Renal cortical epithelial cell (primary cell): Measurements from ENCODE around the gene CCDC92B. TPM values are rescaled to one million over a fixed set of nuclear protein-coding genes. Genes with fewer than 3 reads are reported as not detected.
"Not testable (repeated sequence)": the region's sequence is repeated elsewhere in the genome, so short reads cannot be mapped to it uniquely, and the experiment has no call there.

Experiments used
- DNase-seq: peaks from one replicate; pipeline ENCODE4 v3.0.0-alpha.2; 2011; ENCODE audit warnings: low read depth
- total RNA-seq: library from RNA; depleted of rRNA; stranded (reverse); fragments of >200 nt; gene quantifications from 2 replicates; pipeline ENCODE4 v1.2.3, GENCODE V29; 2014

Gene CCDC92B
- not detected in 2 replicates for total RNA-seq

DNA sequence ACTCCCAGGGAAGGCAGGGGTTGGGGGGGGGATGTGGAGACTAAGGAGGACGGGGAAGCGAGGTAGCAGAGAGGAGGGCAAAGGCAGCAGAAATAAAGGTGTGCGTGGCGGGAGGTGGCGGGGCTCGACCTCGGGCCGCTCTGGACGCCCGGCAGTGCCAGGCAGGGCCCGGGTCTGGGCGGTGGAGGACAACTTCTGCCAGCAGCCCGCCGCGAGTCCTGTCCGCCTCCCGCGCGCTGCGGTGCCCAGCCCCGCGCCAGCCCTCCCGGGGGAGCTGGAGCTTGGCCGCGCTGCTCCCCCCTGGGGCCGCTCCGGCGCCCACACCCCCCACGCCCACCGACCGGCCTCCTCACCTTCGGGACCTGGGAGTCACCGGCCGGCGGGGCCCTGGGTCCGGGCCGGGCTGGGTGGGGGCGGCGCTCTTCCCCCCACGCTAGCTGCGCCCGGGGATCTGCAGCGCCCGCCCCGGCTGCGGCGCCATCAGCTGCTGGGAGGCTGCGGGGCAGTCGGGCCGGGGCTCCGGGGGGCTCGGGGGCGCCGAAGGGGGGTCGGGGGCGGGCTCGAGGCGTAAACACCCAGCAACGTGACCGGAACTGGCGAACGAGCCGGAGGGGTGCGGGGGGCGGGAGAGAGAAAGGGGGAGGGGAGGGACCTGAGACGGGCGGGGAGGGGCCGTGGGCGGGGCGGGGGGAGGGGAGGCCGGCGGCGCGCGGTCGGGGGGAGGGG lies at the start of gene CCDC92B:
TSS of gene CCDC92B (minus strand) at position 595 of the 726 bp plus-strand sequence. CDS start 14,507 bp downstream, outside the sequence.
- DNase-seq = no peak

DNA sequence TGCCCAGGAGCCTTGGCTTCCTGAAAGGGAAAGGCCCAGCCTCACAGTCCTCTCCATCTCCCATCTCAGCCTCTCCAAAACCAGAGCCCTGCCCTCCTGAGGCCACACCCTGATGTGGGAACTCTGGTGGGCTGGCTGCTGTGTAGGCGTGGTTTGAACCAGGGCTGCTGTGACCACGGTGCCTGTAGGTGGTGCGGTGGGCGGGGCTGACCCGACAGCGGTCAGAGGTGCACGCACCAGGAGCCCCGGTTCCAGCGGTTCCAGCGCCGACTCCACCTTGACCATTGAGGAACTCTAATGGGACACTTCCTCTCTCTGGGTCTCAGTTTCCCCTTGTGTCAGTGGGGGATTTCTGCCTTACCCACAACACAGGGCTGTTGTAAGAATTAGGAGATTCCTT lies 49.2 kb upstream of the CCDC92B start:
- no peak for DNase-seq

DNA sequence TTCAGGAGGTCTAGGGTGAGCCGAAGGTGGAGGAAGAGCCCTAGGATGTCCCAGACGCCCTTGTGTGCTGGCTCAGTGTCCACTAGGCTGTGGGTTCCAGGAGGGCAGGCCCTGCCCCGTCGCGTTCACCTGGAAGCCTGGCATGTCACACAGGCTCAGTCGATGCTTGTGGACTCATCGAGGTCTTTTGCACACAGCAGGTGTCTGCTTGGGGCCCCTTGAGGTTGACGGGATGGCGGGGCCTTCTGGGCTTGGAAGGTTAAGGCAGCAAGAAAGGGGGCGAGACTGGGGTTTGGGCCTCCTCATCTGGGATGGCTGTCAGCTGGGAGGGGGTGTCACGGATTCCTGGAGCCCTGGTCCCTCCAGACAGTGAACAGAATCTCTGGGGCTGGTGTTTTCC lies 48.7 kb upstream of the CCDC92B start:
- DNase-seq = no peak

DNA sequence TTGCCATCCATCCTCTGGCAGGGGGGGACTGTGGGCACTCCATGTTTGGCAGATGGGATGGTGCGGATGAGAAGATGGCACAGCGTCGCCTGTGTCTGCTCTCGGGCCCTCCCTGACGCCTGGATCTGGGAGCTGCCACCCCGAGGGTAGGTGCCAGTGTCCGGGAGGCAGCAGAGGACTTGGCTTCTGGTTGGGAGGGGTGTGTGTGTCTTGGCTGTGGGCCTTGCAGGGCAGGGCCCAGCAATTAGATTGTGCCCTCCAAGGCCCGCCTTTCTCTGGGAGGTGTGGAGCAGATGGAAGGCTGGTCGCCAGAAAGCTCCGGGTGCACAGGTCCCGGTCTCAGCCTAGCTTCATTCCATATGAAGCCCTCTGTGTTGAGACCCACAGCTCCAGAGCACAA lies 48.2 kb upstream of the CCDC92B start:
- no peak for DNase-seq

DNA sequence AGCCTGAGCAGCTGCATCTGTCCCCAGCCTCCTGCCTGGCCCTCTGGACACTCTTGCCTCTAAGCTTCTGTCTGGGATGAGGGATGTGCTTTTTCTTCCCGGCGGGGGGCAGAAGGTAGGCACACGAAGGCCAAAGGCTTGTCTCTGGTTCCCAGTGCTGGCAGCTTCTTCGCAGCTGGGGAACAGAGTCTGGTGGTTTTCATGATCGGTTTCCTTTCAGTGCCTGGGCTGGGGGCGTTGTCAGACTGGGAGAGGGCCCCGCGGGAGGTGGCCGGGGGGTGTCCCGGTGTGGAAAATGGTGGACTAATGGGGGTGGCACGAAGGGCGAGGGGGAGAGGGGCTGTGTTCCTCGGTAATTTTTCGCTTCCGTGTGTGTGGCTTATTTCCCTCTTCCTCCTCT lies 47.8 kb upstream of the CCDC92B start:
- DNase-seq = no peak

DNA sequence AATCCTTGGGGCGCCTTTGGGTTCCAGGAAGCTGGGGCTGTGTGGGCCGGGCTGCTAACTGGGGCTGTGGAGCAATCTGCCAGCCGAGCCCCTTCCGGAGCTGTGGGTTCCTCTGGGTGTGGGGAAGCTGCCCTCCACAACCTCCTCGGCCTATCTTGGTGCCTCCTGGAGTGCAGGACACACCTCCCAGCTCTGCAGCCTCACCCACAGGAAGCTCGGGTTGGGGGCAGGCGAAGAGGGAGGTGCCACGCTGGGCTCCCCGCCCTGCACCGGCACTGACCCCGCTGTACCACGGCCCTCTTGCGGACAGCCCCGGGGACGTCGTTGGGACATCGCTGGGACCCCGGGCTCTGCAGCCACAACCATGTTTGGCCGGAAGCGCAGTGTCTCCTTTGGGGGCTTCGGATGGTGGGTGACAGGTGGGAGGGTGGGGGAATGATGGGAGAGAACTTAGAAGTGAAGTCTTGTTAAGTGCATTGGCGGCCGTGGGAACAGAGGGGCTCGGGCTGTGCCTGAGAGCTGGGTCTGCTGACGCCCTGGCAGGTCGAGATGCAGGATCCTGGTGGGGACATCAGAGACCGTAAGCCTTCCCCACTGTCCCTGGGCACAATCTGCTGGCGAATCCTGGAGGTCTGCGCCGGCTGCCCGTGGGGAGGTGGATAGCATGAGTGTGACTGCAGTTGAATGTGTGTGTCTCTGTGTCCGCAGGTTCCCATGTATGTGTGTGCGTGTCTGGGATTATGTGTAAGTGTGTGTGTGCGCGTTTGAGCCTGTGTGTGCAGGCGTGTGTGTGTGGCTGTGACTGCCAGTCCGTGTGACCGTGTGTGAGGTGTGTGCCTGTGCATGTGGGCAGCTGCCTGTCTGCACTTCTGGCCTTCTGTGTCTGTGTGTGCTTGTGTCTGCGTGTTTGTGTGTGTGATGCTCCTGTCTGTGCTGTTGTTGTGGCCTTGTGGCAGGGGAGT lies 47.0 kb upstream of the CCDC92B start, which contains the start of gene RAP1GAP2:
TSS of gene RAP1GAP2 (plus strand) at position 275 of the 962 bp plus-strand sequence. CDS start at position 365, 90 bp downstream.
- DNase-seq = no peak

DNA sequence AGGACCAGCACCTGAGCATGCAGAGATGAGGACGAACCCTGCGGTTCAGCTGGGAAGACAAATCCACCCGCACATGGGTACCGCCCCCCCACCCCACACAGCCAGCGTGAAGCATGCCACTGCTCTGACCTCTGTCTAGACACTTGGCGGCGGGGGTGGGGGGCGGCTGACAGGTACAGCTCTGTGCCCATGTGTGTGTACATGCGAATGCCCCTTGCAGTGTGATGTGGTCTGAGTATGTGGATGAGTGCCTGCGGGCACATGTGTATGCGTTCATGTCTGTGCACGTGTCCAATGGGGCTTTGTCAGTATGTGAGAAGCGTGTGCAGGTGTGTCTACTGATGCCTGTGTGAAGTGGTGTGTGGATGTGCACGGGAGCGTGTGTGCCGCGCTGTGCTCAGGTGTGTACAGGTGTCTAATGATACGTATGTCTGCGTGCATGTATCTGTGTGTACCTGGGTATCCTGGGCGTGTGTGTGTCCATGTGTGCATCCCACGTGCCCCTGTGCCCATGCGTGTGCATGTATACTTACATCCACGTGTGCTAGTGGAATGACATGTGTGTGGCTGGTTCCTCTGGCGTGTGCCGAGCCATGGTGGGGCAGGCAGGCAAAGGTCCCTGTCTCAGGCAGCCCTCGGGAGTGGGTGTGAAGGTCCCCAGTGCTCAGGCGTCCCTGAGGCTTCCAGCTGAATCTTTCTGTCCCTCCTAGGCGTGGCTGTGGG lies 46.1 kb upstream of the CCDC92B start:
- no peak for DNase-seq

DNA sequence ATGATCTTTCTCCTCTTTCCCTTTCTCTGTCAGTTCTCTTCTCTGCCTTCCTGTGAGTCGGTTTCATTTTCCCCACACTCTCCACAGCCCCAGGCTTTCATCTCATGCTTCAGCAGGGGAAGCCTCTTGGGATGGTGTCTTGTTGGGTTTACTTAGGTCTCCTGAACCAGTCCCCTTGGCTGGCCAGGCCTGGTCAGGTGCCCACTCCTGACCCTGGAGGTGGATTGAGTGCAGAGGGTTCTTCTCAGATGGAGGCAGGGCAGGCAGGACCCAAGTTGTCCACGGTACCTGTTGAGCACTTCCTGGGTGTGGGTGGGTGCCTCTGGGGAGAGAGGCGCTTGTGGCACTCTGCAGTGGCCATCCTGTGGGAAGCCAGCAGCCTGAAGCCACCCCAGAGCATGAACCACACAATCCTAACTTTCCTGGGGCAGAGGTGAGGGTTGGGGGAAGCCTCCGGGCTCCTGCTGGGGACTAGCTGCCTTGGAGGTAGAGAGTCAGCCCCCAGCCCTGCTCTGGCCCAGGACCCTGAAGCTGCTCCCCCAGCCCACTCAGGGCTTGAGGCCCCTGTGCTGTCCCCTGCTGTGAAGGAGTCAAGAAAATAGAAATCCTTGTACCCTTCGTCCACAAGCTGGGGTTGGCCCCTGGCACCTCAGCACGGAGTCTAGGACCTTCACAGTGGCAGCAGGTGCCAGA lies 44.8 kb upstream of the CCDC92B start:
- DNase-seq = no peak

DNA sequence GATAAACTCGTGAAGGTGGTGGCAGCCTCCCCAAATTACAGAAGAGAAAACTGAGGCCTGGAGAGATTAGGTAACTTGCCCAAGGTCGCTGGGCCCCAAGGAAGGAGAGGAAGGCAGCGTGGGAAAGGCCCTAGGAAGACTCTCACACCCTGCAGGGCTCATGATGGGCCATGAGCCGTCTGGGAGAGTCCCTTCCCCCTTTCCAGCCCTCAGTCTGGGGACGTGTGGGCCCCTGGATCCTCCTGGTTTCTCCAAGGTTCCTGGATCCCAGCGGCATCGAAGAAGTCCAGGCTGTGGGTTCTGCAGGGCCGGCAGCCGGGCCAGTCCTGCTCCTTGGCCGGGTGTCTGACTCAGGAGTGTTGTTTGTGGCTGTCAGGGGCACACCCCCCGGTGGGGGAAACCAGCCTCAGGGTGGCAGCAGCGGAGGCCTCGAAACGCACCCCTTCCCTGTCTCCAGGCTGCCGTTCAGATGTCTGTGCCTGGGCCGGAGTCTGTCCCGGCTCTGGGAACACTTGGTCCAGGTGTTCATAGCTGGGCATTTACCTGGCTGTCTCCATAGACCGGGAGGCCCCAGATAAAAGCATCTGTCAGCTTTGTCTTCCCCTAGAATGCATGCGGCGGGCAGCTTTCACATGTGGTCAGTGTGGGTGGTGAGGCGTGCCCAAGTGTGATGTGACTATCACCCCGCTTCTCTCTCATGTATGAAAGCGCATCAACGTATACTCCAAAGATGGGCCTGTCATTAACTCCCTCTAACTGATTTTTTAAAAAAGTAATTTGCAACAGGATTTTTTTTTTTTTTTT lies 43.1 kb upstream of the CCDC92B start:
- DNase-seq = no peak

DNA sequence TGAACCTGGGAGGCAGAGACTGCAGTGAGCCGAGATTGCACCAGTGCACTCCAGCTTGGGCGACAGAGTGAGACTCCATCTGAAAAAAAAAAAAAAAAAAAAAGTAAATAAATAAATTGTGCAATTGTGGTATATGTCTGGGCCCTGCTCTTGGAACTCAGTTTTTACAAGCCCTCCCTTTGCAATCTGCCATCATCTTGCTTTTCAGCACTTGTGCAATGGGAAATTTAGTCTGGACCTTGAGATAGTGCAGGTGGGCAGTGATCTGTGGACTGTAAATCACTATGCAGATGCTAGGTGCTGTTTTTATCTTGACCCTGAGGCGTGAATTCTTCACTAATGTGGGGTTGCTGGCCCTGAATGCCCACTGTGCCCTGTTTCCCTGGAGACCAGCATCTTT lies 40.2 kb upstream of the CCDC92B start:
- no peak for DNase-seq

DNA sequence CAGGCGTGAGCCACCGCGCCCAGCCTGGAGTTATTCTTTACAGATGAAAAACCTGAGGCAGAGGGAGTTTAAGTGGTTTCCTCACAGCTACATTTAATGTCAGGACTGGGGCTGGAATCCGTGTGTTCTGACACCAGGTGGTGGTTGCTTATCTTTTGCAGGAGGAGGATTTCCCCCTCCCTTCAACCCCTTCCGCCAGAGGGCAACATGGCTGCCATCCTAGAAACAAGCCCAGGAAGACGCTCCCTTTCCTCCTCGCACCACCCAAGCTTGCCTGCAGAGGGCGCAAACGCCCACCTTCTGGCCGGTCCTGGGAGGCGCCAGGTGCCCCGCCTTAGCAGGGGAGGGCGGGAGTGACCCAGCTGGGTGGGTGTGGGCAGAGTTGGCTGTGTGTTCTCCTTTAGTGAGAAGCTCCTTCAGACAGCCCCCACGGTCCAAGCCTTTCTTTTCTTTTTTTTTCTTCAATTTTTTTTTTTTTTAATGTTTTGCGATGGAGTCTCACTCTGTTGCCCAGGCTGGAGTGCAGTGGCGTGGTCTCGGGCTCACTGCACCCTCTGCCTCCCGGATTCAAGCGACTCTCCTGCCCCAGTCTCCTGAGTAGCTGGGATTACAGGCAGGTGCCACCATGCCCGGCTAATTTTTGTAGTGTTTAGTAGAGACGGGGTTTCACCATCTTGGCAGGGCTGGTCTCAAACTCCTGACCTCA lies 36.9 kb upstream of the CCDC92B start:
- DNase-seq = peak; percentile 74

DNA sequence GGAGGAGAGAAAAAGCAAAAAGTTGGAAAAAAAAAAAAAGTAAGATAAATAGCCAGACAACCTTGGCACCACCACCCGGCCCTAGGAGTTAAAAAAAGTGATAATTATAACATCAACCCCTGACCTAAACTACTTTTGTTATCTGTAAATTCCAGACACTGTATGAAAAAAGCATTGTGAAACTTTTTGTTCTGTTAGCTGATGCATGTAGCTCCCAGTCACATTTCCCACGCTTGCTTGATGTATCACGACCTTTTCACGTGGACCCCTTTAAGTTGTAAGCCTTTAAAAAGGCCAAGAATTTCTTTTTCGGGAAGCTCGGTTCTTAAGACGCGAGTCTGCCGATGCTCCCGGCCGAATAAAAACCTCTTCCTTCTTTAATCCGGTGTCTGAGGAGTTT lies 35.9 kb upstream of the CCDC92B start:
- DNase-seq = not testable (repeated sequence)

DNA sequence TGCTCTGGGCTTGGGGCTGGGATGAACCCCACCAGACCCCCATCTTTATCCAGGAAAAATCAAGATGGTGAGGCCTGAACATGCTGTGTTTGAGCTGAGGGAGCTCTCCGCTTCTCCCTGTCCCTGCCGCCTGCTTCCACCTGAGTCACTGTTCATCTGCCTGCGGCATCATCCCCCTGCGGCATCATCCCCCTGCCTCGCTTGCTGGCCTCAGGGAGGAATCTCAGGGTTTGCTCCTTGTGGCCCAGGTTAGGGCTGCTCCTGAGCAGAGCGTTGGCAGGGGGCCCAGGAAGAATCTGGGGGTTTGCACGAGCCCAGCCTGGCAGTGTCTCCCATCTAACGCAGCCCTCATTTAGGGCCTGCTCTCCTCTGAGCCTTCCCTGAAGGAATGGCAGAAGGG lies 35.4 kb upstream of the CCDC92B start:
- DNase-seq = no peak

DNA sequence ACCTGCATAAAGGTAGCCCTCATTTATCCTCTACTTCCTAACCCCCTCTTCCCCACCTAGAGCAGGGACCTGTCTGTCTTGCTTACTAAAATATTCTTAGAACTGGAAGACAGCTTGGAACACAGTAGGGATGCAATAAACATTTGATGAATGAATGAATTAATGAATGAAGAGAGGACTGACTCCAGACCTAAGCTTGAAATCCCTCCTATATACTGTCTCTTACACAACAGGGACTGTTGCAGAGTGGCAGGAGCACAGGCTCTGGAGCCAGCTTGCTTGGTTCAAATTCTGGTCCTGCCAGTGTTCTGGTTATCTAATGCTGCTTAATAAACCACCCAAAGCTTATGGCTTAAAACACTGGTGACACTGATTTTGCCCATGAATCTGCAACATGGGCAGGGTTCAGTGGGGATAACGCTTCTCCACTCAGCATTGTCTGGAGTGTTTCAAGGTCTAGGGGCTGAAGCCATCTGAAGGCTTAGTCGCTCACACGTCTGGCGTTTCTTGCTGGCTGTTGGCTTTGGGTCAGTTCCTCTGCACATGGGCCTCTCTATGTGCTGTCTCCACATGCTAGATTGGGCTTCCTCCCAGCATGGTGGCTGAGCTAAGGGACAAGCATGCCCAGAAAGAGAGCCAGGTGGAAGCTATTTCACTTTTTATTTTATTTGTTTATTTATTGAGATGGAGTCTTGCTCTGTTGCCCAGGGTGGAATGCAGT lies 34.0 kb upstream of the CCDC92B start:
- no peak for DNase-seq

DNA sequence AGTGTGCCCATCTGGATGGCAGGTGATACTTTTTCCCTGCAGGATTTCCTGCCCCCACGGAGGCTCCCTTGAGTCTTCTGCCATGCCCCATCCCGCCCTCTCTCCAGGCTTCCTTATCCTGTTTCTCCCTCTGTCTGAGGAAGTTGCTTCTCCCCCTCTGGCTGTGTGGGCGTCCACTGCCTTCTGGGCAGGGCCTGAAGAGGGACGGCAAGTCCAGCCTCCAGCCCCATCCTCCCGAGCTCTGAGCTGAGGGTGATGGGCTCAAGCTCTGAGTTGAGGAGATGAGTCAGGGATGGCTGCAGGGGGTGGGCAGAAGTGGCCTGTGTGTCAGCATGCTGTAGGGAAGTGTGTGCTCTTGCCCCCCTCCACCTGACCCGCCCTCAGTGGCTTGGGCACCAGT lies 32.6 kb upstream of the CCDC92B start:
- no peak for DNase-seq

DNA sequence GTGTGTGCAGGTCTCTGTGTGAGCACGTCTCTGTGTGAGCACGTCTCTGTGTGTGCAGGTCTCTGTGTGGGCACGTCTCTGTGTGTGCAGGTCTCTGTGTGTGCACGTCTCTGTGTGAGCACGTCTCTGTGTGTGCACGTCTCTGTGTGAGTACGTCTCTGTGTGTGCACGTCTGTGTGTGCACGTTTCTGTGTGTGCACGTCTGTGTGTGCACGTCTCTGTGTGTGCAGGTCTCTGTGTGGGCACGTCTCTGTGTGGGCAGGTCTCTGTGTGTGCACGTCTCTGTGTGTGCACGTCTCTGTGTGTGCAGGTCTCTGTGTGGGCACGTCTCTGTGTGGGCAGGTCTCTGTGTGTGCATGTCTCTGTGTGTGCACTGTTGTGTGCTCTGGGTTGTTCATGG lies 32.1 kb upstream of the CCDC92B start:
- DNase-seq = not testable (repeated sequence)

DNA sequence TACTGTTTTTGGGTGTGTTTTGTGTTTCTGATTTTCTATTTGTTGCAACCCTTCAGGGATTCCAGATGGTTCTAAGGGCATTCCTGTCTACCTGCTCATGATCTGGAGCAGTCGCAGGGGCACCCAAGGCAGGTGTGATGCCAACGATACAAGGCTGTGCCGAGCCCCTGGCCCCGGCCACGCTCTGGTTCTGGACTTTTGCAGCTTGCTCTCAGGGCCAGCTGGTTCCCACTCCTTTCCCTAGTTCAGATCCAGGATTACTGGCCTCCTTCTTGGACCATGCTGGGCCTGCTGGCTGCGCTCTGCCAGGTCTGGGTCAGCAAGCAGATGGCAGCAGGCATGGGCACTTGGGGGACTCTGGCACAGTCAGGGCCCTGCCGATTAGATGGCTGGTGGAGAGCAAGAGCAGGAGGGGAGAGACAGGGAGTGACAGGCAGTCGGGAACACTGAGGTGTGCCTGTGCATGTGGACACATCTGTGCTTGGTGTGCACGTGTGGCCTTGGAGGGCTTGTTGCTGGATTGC lies 31.5 kb upstream of the CCDC92B start:
- no peak for DNase-seq

DNA sequence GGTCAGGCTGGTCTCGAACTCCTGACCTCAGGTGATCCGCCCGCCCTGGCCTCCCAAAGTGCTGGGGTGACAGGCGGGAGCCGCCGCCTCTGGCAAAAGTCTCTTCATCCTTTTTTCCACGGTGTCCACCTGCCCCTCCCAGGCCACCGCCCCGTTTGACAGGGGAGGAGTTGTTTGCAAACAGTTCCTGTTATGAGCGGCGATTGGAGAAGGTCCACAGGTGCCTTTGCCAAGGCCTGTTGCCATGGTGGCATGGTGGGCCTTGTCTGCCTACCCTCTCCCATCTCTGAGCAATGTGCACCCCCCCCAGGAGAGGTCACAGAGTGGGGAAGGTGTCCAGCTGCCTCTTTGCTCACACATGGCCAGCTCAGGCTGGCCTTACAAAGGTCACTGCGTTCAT lies 30.8 kb upstream of the CCDC92B start:
- DNase-seq = no peak

DNA sequence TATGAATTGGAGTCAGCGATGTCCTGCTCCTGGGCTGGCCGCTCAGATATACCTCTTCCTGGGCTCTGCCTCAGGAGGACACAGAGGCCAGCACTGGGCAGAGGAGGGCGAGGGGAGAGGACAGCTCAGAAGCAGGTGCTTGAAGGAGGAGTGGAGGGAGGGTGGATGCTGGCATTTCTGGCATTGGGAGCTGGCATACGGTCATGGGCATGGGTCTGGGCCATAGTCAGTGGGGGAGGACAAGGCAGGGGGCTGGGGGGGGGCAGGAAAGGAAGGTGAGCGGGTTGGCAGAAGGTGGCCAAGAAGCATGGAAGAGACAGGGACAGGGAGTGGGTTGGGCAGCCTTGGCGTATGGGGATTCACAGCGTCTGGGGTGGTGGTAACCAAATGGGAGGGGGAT lies 30.1 kb upstream of the CCDC92B start:
- DNase-seq = no peak
